Measurements from ENCODE around the gene APELA.

APELA gene

DNA sequence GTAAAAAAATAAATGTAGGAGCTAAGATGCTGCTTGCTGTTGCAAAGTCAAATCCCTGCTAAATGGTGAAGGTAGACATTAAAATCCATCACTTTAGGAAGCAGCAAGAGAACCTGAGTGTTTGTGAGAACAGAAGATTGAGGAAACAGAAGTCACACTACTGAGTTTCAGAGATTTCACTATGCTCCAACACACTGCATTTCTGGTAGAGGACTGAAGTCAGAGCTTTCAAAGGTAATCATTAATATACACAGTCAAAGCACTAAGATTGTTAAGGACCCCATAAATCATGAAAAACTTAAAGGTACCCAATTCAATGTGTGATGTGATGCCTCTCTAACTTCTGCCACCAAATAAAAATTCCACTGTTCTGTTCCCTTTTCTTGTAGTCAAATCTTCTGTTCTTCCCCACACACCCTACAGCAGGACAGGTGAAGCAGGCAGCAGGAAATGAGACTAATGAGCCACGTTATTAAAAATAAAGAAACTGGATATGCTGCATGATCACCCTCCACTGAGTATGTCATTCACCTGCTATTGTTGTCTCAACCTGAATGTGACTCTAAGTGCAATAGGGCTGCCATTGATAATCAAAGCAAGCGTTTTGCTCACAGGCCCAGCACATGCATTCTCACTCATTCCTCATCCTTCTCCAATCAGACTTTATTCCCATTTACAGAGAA lies 28.9 kb upstream of the APELA start:
- H3K27me3 ChIP-seq (ENCODE audit: insufficient read depth, poor library complexity, severe bottlenecking) = no peaks in the 10 kb centered on the region
- H3K27ac ChIP-seq (replicated peaks) = no peak overlapping the region
- DNase-seq (ENCODE audit: low read depth in 1 of 2, low spot score in 1 of 2) = no peak
- no peak overlapping the region for H3K4me3 ChIP-seq (replicated peaks; ENCODE audit: insufficient read depth, low read length)
- TF ChIP-seq, protein P1, sequence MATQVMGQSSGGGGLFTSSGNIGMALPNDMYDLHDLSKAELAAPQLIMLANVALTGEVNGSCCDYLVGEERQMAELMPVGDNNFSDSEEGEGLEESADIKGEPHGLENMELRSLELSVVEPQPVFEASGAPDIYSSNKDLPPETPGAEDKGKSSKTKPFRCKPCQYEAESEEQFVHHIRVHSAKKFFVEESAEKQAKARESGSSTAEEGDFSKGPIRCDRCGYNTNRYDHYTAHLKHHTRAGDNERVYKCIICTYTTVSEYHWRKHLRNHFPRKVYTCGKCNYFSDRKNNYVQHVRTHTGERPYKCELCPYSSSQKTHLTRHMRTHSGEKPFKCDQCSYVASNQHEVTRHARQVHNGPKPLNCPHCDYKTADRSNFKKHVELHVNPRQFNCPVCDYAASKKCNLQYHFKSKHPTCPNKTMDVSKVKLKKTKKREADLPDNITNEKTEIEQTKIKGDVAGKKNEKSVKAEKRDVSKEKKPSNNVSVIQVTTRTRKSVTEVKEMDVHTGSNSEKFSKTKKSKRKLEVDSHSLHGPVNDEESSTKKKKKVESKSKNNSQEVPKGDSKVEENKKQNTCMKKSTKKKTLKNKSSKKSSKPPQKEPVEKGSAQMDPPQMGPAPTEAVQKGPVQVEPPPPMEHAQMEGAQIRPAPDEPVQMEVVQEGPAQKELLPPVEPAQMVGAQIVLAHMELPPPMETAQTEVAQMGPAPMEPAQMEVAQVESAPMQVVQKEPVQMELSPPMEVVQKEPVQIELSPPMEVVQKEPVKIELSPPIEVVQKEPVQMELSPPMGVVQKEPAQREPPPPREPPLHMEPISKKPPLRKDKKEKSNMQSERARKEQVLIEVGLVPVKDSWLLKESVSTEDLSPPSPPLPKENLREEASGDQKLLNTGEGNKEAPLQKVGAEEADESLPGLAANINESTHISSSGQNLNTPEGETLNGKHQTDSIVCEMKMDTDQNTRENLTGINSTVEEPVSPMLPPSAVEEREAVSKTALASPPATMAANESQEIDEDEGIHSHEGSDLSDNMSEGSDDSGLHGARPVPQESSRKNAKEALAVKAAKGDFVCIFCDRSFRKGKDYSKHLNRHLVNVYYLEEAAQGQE (IDR thresholded peaks at IDR 0.05; ENCODE audit: insufficient replicate concordance, low read depth) = no peak
- no peak for TF ChIP-seq POLR2AphosphoS5 (IDR thresholded peaks at IDR 0.05; ENCODE audit: low read depth)
- no peak for TF ChIP-seq CTCF (IDR thresholded peaks at IDR 0.05; ENCODE audit: insufficient read depth, low read length)
- no peak for TF ChIP-seq SPI1 (IDR thresholded peaks at IDR 0.05; ENCODE audit: borderline replicate concordance, low read depth)
- no peak for TF ChIP-seq GABPA (IDR thresholded peaks at IDR 0.05; ENCODE audit: low read depth)

GRCh38 chr4:164856396-164856795 lies 20.6 kb upstream of the APELA start:
- DNase-seq (ENCODE audit: low read depth in 1 of 2, low spot score in 1 of 2) = no peak
- Histone ChIP-seq H3K4me3 (replicated peaks; ENCODE audit: insufficient read depth, low read length) (no peak overlapping the region), H3K27ac (replicated peaks) (no peak overlapping the region), H3K27me3 (ENCODE audit: insufficient read depth, poor library complexity, severe bottlenecking) (no peaks in the 10 kb centered on the region)
- no peak for TF ChIP-seq GABPA (IDR thresholded peaks at IDR 0.05; ENCODE audit: low read depth)
- TF ChIP-seq CTCF (IDR thresholded peaks at IDR 0.05; ENCODE audit: insufficient read depth, low read length) = no peak
- TF ChIP-seq, protein P1 (IDR thresholded peaks at IDR 0.05; ENCODE audit: insufficient replicate concordance, low read depth) = no peak
- TF ChIP-seq POLR2AphosphoS5 (IDR thresholded peaks at IDR 0.05; ENCODE audit: low read depth) = no peak
- no peak for TF ChIP-seq SPI1 (IDR thresholded peaks at IDR 0.05; ENCODE audit: borderline replicate concordance, low read depth)

DNA sequence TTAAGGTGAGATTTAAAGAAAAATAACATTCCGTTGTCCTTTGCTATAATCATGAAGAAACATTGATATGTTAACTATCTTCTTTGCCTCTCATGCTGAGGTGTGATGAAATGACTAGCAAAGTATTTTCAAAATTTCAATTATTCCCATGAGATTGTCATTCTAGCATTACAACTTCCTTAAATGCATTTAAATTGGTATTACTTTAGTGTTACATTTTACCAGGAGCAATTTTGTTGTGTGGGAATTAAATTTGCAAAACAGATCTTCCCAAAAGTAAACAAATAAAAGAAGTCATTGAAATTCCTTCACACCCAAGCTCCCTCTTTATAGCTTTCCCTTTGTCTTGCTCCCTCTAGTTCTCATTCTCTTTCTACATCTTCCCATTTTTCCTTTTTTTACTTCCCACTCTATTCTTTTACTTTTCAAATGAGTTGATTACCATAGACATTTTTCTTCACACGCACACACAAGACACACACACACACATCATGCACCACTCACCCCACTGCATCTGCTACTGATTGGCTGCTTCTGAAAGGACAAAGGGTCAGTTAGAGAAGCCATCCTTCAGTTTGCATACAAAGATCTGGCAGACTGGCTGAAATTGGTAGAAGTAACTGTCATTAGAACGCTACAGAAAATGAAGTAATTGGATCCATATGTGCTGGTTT lies 10.0 kb upstream of the APELA start:
- H3K27ac ChIP-seq (replicated peaks) = no peak overlapping the region
- no peak for TF ChIP-seq GABPA (IDR thresholded peaks at IDR 0.05; ENCODE audit: low read depth)
- no peak for TF ChIP-seq POLR2AphosphoS5 (IDR thresholded peaks at IDR 0.05; ENCODE audit: low read depth)
- TF ChIP-seq CTCF (IDR thresholded peaks at IDR 0.05; ENCODE audit: insufficient read depth, low read length) = no peak
- TF ChIP-seq SPI1 (IDR thresholded peaks at IDR 0.05; ENCODE audit: borderline replicate concordance, low read depth) = no peak
- H3K4me3 ChIP-seq (replicated peaks; ENCODE audit: insufficient read depth, low read length) = no peak overlapping the region
- no peaks in the 10 kb centered on the region for H3K27me3 ChIP-seq (ENCODE audit: insufficient read depth, poor library complexity, severe bottlenecking)
- DNase-seq (ENCODE audit: low read depth in 1 of 2, low spot score in 1 of 2) = no peak

Data from HL-60 (cell line).